GM12878 (cell line): ENCODE measurements around the gene MSH3. TPM values are rescaled to one million over a fixed set of nuclear protein-coding genes. Genes with fewer than 3 reads are reported as not detected.

ENCODE experiments used
- ATAC-seq: fragments of 200-7000 bp; cut with Tn5 transposase; 3 replicates; pipeline ENCODE4 v1.9.1; 2020; ENCODE audit warnings: mild to moderate bottlenecking, moderate library complexity
- BruUV-seq: library from RNA; stranded (reverse); fragments of 400-500 nt; replicated peaks from 2 replicates; lab custom pipeline; 2021; lab: Mats Ljungman, UMichigan
- CTCF ChIA-PET: fragments of 300-600 bp; sonication (Branson Sonifier 250); formaldehyde crosslinking; extraction: SDS; loops from one replicate; lab custom pipeline; 2021; ENCODE audit warnings: inconsistent platforms; lab: Yijun Ruan, JAX
- POLR2A ChIA-PET: fragments of 350-600 bp; formaldehyde crosslinking; extraction: SDS; loops from one replicate; lab custom pipeline; 2021; ENCODE audit warnings: inconsistent platforms; lab: Charles Lee
- RAD21 ChIA-PET: fragments of 300-600 bp; sonication (Branson Sonifier 250); formaldehyde crosslinking; loops from one replicate; lab custom pipeline; 2023; ENCODE audit warnings: antibody characterized with exemption; ENCODE audit not compliant: unreplicated experiment; lab: Charles Lee
- SMC1A ChIA-PET: fragments of 300-600 bp; sonication (Branson Sonifier 250); formaldehyde crosslinking; loops from one replicate; lab custom pipeline; 2023; ENCODE audit not compliant: unreplicated experiment, uncharacterized antibody; lab: Charles Lee
- DNase-seq: peaks from one replicate; pipeline ENCODE4 v3.0.0-alpha.2; 2011; ENCODE audit warnings: low read depth, low spot score
- FAIRE-seq: peaks from 3 replicates; lab custom pipeline; 2011; peaks lifted over from hg19 to GRCh38; lab: Jason Lieb, UNC
- H2AFZ ChIP-seq: 2 replicates; pipeline ENCODE4 v1.6.0; 2011; ENCODE audit warnings: low read depth, low read length, control low read depth; ENCODE audit not compliant: control insufficient read depth
- H3K27ac ChIP-seq: 2 replicates; pipeline ENCODE4 v1.5.1; 2011; ENCODE audit warnings: control low read depth; ENCODE audit not compliant: control insufficient read depth, insufficient read depth
- H3K27me3 ChIP-seq, 2 experiments: replicated peaks in 1 of 2; 2 replicates each; pipeline versions ENCODE4 v1.6.0 to v1.6.1; 2011; ENCODE audit warnings: low read length in 1 of 2; ENCODE audit not compliant: control insufficient read depth in 2 of 2, insufficient read depth in 2 of 2
- H3K36me3 ChIP-seq, 2 experiments: 2 replicates each; pipeline ENCODE4 v1.5.1; 2011; ENCODE audit warnings: low read length in 1 of 2; ENCODE audit not compliant: control insufficient read depth in 2 of 2, insufficient read depth in 2 of 2
- H3K4me1 ChIP-seq: 2 replicates; pipeline ENCODE4 v1.6.1; 2011; ENCODE audit warnings: mild to moderate bottlenecking, low read length, moderate library complexity, mixed read lengths; ENCODE audit not compliant: control insufficient read depth, insufficient read depth
- H3K4me2 ChIP-seq: 2 replicates; pipeline ENCODE4 v1.6.0; 2011; ENCODE audit warnings: control low read depth; ENCODE audit not compliant: control insufficient read depth, insufficient read depth
- H3K4me3 ChIP-seq: fragments of 200-600 bp; sonication (generic); 2 replicates; pipeline ENCODE4 v1.5.1; 2016
- H3K79me2 ChIP-seq: 2 replicates; pipeline ENCODE4 v1.6.0; 2011; ENCODE audit warnings: low read length; ENCODE audit not compliant: control insufficient read depth, insufficient read depth
- H3K9ac ChIP-seq: 2 replicates; pipeline ENCODE4 v1.8.0; 2011; ENCODE audit warnings: low read length, control low read depth, mixed read lengths; ENCODE audit not compliant: control insufficient read depth, insufficient read depth
- H3K9me3 ChIP-seq: replicated peaks from 3 replicates; pipeline ENCODE4 v1.5.1; 2011; ENCODE audit warnings: mild to moderate bottlenecking, low read length; ENCODE audit not compliant: control insufficient read depth, insufficient read depth
- H4K20me1 ChIP-seq: 2 replicates; pipeline ENCODE4 v1.6.0; 2011; ENCODE audit not compliant: control insufficient read depth, insufficient read depth
- BRCA1 ChIP-seq: IDR thresholded peaks from 2 replicates; pipeline ENCODE4 v1.6.1; 2011; ENCODE audit warnings: low read depth, low read length, improper control_type of control experiment
- CUX1 ChIP-seq: IDR thresholded peaks from 2 replicates; pipeline ENCODE4 v1.6.1; 2012; ENCODE audit warnings: improper control_type of control experiment, low read depth, low read length; ENCODE audit not compliant: insufficient replicate concordance
- EGR1 ChIP-seq, 2 experiments: IDR thresholded peaks; 1 replicate in 1 of 2; 2 replicates in 1 of 2; pipeline ENCODE4 v1.6.1; 2011 to 2012; ENCODE audit warnings: low read depth in 2 of 2, low read length in 2 of 2, borderline replicate concordance in 1 of 2, mild to moderate bottlenecking in 1 of 2, moderate library complexity in 1 of 2
- FOXK2 ChIP-seq: fragments of 450-650 bp; IDR thresholded peaks from 2 replicates; pipeline ENCODE4 v1.6.1; 2017; ENCODE audit warnings: mild to moderate bottlenecking, moderate library complexity
- HDAC2 ChIP-seq: fragments of 200-600 bp; sonication (generic); IDR thresholded peaks from 2 replicates; pipeline ENCODE4 v1.6.1; 2017
- HSF1 ChIP-seq: fragments of 150-350 bp; IDR thresholded peaks from 2 replicates; pipeline ENCODE4 v1.6.1; 2014; ENCODE audit warnings: mild to moderate bottlenecking, low read depth, low read length
- IRF3 ChIP-seq: fragments of 450-650 bp; IDR thresholded peaks from 2 replicates; pipeline ENCODE4 v1.6.1; 2014; ENCODE audit warnings: mild to moderate bottlenecking
- IRF4 ChIP-seq: IDR thresholded peaks from 2 replicates; pipeline ENCODE4 v1.6.1; 2011; ENCODE audit warnings: low read depth, low read length
- MTA2 ChIP-seq: fragments of 450-650 bp; IDR thresholded peaks from 2 replicates; pipeline ENCODE4 v1.6.1; 2016; ENCODE audit warnings: low read depth, mild to moderate bottlenecking, moderate library complexity
- MTA3 ChIP-seq: IDR thresholded peaks from 2 replicates; pipeline ENCODE4 v1.6.1; 2012; ENCODE audit warnings: low read length, inconsistent platforms, borderline replicate concordance
- NFXL1 ChIP-seq: fragments of 450-650 bp; IDR thresholded peaks from 2 replicates; pipeline ENCODE4 v1.6.1; 2017; ENCODE audit warnings: antibody characterized with exemption, mild to moderate bottlenecking, borderline replicate concordance
- RELB ChIP-seq: fragments of 450-650 bp; IDR thresholded peaks from 2 replicates; pipeline ENCODE4 v1.6.1; 2017; ENCODE audit warnings: low read depth, mild to moderate bottlenecking, moderate library complexity
- SMARCA5 ChIP-seq: fragments of 450-650 bp; IDR thresholded peaks from 2 replicates; pipeline ENCODE4 v1.6.1; 2017; ENCODE audit warnings: mild to moderate bottlenecking
- WGBS: methylation state at CpG from one replicate; pipeline ENCODE4 v1.1.6; 2016; ENCODE audit warnings: low lambda C conversion rate; ENCODE audit not compliant: insufficient replicate concordance, insufficient coverage; ENCODE audit errors: missing lambda C conversion rate; 5-methylcytosine and 5-hydroxymethylcytosine counted together
- in situ Hi-C: fragments of 300-500 bp; cut with MboI; formaldehyde crosslinking; loops from 9 replicates; pipeline ENCODE4 v1.14.3; 2018; ENCODE audit warnings: mixed read lengths
- intact Hi-C: fragments of 100-400 bp; cut with micrococcal nuclease; formaldehyde crosslinking; loops from one replicate; pipeline ENCODE4 v1.14.2; 2022; ENCODE audit not compliant: unreplicated experiment
- polyA plus RNA-seq, 11 experiments: library from polyadenylated mRNA; depleted of rRNA in 4 of 11; unstranded in 6 of 11; stranded (reverse) in 5 of 11; fragments of >200 nt; fragmentation: Nextera tagmentation in 4 of 11; fragmentation: Illumina TruSeq in 1 of 11; extraction: Ambion mirVana in 4 of 11; extraction: Trizol in 1 of 11; gene quantifications; 1 replicate in 1 of 11; 2 replicates in 10 of 11; pipeline versions ENCODE4 v1.2.1 to v1.2.3, GENCODE V29; 2011 to 2016; ENCODE audit warnings: inconsistent platforms in 2 of 11, missing spikeins in 2 of 11, low read depth in 1 of 11
- total RNA-seq, 4 experiments: library from RNA; depleted of rRNA in 3 of 4; stranded (reverse); fragments of >200 nt in 3 of 4; fragmentation: Illumina TruSeq in 1 of 4; extraction: Trizol in 1 of 4; gene quantifications; 2 replicates each; pipeline versions ENCODE4 v1.2.1 to v1.2.3, GENCODE V29; 2013 to 2021

Gene MSH3
- total and polyA plus RNA-seq, 10 of the 15 experiments (the other 5 are each of a cell fraction or from before 2014, with no cell fraction given) = 4.7 to 17.5 (median 12.2) TPM

- H3K27ac ChIP-seq = no peak overlapping the region
- no TSS peak for BruUV-seq
- DNase-seq = no peak
- no peak for ATAC-seq
- H3K4me2 ChIP-seq = no peak overlapping the region
- H3K36me3 ChIP-seq = peaks cover 3 to 8% of the 10 kb centered on the region in 2 experiments; a peak in 3 of 4 replicates
- TF ChIP-seq CUX1 = no peak
- no peak for TF ChIP-seq IRF4
- TF ChIP-seq HDAC2 = no peak
- TF ChIP-seq IRF3 = no peak
- TF ChIP-seq MTA2 = no peak
- TF ChIP-seq HSF1 = no peak
- TF ChIP-seq MTA3 = no peak
- TF ChIP-seq NFXL1 = no peak
- no peak for TF ChIP-seq SMARCA5
- TF ChIP-seq FOXK2 = no peak
- TF ChIP-seq BRCA1 = no peak
- no peak for TF ChIP-seq RELB
- no peak for TF ChIP-seq EGR1 (IDR thresholded peaks at IDR 0.05; ENCODE audit: borderline replicate concordance in 1 of 2, low read depth in 2 of 2, low read length in 2 of 2)
- no peak overlapping the region for H3K9ac ChIP-seq
- ChIA-PET POLR2A (no interaction called here), CTCF (no interaction called here), RAD21 (no interaction called here), SMC1A (interaction anchor here (1.9 kb wide), 1 partner anchor 230 kb away, joined by 6 read pairs; no protein-coding TSS in a partner anchor)
- H3K27me3 ChIP-seq = no peaks in the 10 kb centered on the region
- no peaks in the 10 kb centered on the region for H3K79me2 ChIP-seq
- no peak overlapping the region for H3K4me3 ChIP-seq
- no peaks in the 10 kb centered on the region for H3K4me1 ChIP-seq
- H4K20me1 ChIP-seq = no peaks in the 10 kb centered on the region
- in situ Hi-C loops = no loop called here
- intact Hi-C loops = no loop called here
- FAIRE-seq = no peak
- no peaks in the 10 kb centered on the region for H3K9me3 ChIP-seq
- H2AFZ ChIP-seq = no peak overlapping the region
- WGBS = 96% methylated on average over 3 of the region's 3 CpGs
Observed at GRCh38 chr5:80877592-80877991, 223.1 kb downstream of the MSH3 start.
